ENCODE results near the gene CYP2U1.
"Not testable (repeated sequence)": the region's sequence is repeated elsewhere in the genome, so short reads cannot be mapped to it uniquely, and the experiment has no call there.

Gene CYP2U1

GRCh38 chr4:107922486-107923473, 8.6 kb upstream of the CYP2U1 start:
- TF ChIP-seq ZFX (IDR thresholded peaks at IDR 0.05; ENCODE audit: borderline replicate concordance) = no peak
- TF ChIP-seq, protein P1, sequence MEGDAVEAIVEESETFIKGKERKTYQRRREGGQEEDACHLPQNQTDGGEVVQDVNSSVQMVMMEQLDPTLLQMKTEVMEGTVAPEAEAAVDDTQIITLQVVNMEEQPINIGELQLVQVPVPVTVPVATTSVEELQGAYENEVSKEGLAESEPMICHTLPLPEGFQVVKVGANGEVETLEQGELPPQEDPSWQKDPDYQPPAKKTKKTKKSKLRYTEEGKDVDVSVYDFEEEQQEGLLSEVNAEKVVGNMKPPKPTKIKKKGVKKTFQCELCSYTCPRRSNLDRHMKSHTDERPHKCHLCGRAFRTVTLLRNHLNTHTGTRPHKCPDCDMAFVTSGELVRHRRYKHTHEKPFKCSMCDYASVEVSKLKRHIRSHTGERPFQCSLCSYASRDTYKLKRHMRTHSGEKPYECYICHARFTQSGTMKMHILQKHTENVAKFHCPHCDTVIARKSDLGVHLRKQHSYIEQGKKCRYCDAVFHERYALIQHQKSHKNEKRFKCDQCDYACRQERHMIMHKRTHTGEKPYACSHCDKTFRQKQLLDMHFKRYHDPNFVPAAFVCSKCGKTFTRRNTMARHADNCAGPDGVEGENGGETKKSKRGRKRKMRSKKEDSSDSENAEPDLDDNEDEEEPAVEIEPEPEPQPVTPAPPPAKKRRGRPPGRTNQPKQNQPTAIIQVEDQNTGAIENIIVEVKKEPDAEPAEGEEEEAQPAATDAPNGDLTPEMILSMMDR (IDR thresholded peaks at IDR 0.05) = no peak

DNA sequence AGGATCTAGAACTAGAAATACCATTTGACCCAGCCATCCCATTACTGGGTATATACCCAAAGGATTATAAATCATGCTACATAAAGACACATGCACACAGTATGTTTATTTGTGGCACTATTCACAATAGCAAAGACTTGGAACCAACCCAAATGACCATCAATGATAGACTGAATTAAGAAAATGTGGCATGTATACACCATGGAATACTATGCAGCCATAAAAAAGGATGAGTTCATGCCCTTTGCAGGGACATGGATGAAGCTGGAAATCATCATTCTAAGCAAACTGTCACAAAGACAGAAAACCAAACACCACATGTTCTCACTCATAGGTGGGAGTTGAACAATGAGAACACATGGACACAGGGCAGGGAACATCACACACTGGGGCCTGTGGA, 5.6 kb upstream of the CYP2U1 start:
- H3K27ac ChIP-seq = not testable (repeated sequence)

More at GRCh38 chr4:107922486-107923473, 8.6 kb upstream of the CYP2U1 start:
- H3K27ac ChIP-seq = no peak overlapping the region

DNA sequence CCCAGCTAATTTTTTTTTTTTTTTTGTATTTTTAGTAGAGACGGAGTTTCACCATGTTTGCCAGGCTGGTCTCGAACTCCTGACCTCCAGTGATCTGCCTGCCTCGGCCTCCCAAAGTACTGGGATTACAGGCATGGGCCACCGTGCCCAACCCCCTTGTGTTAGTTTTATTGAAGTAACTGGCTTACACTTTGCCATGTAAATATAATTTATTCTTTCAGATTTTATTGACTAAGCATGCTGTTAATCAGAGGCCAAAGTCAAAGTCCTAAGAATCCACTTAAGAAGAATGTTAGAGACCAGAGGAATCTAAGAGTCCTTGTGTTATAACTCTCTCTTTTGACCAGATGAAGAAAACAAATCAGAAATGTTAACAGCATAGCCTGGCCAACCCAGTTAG, 4.5 kb upstream of the CYP2U1 start:
- H3K27ac ChIP-seq = not testable (repeated sequence)

DNA sequence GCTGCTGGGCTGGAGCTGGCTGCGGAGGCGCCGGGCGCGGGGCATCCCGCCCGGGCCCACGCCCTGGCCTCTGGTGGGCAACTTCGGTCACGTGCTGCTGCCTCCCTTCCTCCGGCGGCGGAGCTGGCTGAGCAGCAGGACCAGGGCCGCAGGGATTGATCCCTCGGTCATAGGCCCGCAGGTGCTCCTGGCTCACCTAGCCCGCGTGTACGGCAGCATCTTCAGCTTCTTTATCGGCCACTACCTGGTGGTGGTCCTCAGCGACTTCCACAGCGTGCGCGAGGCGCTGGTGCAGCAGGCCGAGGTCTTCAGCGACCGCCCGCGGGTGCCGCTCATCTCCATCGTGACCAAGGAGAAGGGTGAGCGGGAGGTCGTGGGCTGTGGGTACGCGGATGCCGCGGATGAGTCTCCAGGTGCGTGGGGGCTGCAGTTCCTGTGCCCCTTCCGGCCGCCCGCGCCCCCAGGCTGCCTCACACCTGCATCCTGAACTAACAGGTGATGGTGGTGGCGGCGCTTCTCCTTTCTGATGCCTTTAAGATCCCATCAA, 499 bp downstream of the CYP2U1 start:
- no peak for TF ChIP-seq ZFX (IDR thresholded peaks at IDR 0.05; ENCODE audit: borderline replicate concordance)
- TF ChIP-seq, protein P1 (IDR thresholded peaks at IDR 0.05) = 0 out of 2 replicates have a peak, but pooled peaks have one; percentile 9
- peak overlapping the region; percentile 35 for H3K27ac ChIP-seq

DNA sequence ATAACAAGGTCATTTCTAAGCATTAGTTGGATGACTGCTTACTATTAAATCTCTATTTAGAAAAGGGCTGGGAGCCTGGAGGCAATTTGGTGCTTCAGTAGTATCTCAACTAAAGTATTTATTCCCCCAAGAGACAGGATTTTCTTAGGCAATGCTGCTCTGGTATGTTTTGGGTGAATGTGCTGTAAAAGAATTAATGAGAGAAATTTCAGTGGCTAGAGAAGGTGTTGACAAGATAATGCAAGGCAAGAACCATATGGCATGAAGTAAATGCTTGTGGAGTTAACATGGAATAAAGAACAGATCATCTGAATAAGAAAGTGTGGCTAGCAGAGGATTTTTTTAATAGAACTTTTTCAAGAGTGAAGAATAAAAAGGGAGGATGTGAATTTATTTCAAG, 3.9 kb downstream of the CYP2U1 start:
- H3K27ac ChIP-seq = no peak overlapping the region
- TF ChIP-seq ZFX (IDR thresholded peaks at IDR 0.05; ENCODE audit: borderline replicate concordance) = no peak
- TF ChIP-seq, protein P1 (IDR thresholded peaks at IDR 0.05) = no peak

DNA sequence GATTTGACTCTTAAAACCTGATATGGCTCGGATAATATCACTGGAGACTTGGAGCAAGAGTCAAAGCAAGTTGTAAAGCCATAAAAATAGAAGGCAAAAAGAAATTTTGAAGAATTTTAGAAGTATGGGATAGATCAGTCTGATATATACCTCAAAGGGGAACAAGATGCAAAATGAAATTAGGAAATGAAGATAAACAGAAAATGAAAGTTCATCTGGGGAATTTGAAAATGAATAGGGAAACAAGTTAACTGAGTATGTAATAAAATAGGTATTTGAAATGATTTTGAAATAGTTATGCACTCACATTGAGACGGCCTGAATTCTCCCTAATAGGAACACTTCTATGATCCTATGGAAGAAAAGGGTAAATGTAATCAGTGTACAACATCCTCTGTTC, 5.7 kb downstream of the CYP2U1 start:
- TF ChIP-seq, protein P1 (IDR thresholded peaks at IDR 0.05) = no peak
- no peak for TF ChIP-seq ZFX (IDR thresholded peaks at IDR 0.05; ENCODE audit: borderline replicate concordance)
- H3K27ac ChIP-seq = no peak overlapping the region

DNA sequence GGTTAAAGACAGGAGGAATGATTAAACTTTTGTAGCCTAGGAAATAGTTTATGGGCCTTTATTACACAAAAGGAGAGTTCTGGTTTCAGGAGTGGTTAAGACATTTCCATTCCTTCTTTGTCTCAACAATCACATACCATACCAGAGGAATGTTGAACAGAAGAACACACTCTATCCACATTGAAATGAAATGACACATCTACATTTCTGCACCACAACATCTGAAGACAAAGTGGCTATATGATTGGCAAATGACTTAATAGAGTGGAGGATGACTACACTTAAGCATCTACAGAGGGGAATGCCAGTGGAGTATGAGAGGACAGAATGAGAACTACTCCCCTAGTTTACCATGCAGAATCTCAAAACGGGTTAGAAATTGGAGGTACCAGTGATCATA, 8.0 kb downstream of the CYP2U1 start:
- no peak overlapping the region for H3K27ac ChIP-seq
- TF ChIP-seq ZFX (IDR thresholded peaks at IDR 0.05; ENCODE audit: borderline replicate concordance) = no peak
- TF ChIP-seq, protein P1 (IDR thresholded peaks at IDR 0.05) = no peak

GRCh38 chr4:107945809-107946208, 14.5 kb downstream of the CYP2U1 start:
- H3K27ac ChIP-seq = no peak overlapping the region
- TF ChIP-seq ZFX (IDR thresholded peaks at IDR 0.05; ENCODE audit: borderline replicate concordance) = no peak
- TF ChIP-seq, protein P1 (IDR thresholded peaks at IDR 0.05) = no peak

All from 22Rv1 (cell line).